ENCODE measurements around the gene CREB3L1. TPM values are rescaled to one million over a fixed set of nuclear protein-coding genes. Genes with fewer than 3 reads are reported as not detected.

CREB3L1 gene
- polyA plus RNA-seq, 1 experiment: 39.4 TPM

DNA sequence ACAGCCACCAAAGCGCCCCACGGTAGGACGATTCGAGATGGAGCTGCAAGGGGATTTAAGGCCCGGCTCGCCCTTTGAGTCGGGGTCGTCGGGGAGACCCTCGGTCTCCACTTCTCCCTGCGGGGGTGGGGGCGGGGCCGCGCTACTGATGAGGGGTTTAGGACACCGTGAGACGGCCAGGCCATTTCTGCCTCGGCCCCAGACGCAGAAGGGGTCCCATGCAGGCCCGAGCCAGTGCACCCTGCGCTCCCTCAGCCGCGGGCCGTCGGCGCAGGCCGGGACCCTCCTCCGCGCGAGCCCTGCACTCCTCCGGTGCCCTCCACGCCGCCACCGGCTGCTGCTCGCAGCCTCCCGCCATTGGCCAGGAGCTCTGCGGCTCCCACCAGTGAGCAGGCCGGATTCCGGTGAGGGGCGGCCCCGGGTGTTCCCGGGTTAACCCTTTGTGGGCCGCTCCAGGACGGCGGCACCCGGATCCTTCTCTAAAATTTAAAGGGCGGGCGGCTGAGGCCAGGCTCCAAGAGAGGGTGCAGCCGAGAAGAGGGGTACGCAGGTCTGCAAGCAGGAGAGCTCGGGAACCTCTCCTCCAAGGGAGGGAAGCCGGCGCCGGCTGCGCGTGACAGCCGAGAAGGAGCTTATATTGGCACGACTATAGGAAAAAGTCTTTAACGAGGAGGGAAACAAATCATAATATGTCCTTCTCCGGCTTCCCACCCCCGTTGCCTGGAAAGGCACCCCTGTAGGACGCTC lies 18.0 kb downstream of the CREB3L1 start:
- H3K4me3 ChIP-seq (ENCODE audit: low read depth, low read length): peak overlapping the region; percentile 51
- peaks cover 13% of the 10 kb centered on the region for H3K36me3 ChIP-seq (ENCODE audit: control insufficient read depth, insufficient read depth, low read length)
- DNase-seq (ENCODE audit: low read depth): no peak
- POLR2A ChIA-PET: interaction anchor here (1.5 kb wide), 1 partner anchor 57 kb away, joined by 5 read pairs; no protein-coding TSS in a partner anchor
- CTCF ChIA-PET: interaction anchor here (0.7 to 6.7 kb wide), 10 partner anchors 10 to 1119 kb away, joined by 3 to 115 read pairs (median 8); partner anchors contain the start of gene CREB3L1
- TF ChIP-seq CTCF (IDR thresholded peaks at IDR 0.05; ENCODE audit: insufficient read depth, low read depth, low read length): no peak
- H3K27me3 ChIP-seq (ENCODE audit: control insufficient read depth, insufficient read depth, low read length): no peaks in the 10 kb centered on the region

- peak overlapping the region; percentile 51 for H3K4me3 ChIP-seq (ENCODE audit: low read depth, low read length)
- POLR2A ChIA-PET: interaction anchor here (1.5 kb wide), 1 partner anchor 58 kb away, joined by 5 read pairs; no protein-coding TSS in a partner anchor
- H3K27me3 ChIP-seq (ENCODE audit: control insufficient read depth, insufficient read depth, low read length): no peaks in the 10 kb centered on the region
- CTCF ChIA-PET: interaction anchor here (0.6 to 6.7 kb wide), 9 partner anchors 10 to 1118 kb away, joined by 3 to 115 read pairs (median 11); partner anchors contain the start of gene CREB3L1
- TF ChIP-seq CTCF (IDR thresholded peaks at IDR 0.05; ENCODE audit: insufficient read depth, low read depth, low read length): no peak
- H3K36me3 ChIP-seq (ENCODE audit: control insufficient read depth, insufficient read depth, low read length): peaks cover 13% of the 10 kb centered on the region
- DNase-seq (ENCODE audit: low read depth): no peak
Measured at GRCh38 chr11:46296059-46296527, 18.6 kb downstream of the CREB3L1 start.

- no peak for DNase-seq (ENCODE audit: low read depth)
- POLR2A ChIA-PET: interaction anchor here (0.5 kb wide), 1 partner anchor 391 kb away, joined by 3 read pairs; no protein-coding TSS in a partner anchor
Measured at GRCh38 chr11:46296528-46297448, 19.3 kb downstream of the CREB3L1 start.

GRCh38 chr11:46298699-46299433 lies 21.4 kb downstream of the CREB3L1 start:
- ChIA-PET POLR2A (interaction anchor here (0.6 to 0.7 kb wide), 2 partner anchors 8 to 182 kb away, joined by 4 read pairs; no protein-coding TSS in a partner anchor), CTCF (interaction anchor here (1.4 to 6.7 kb wide), 5 partner anchors 12 to 58 kb away, joined by 4 to 115 read pairs (median 71); partner anchors contain the start of gene CREB3L1)
- Histone ChIP-seq H3K36me3 (ENCODE audit: control insufficient read depth, insufficient read depth, low read length) (peaks cover 12% of the 10 kb centered on the region), H3K4me3 (ENCODE audit: low read depth, low read length) (no peak overlapping the region), H3K27me3 (ENCODE audit: control insufficient read depth, insufficient read depth, low read length) (no peaks in the 10 kb centered on the region)
- TF ChIP-seq CTCF (IDR thresholded peaks at IDR 0.05; ENCODE audit: insufficient read depth, low read depth, low read length): no peak
- DNase-seq (ENCODE audit: low read depth): peak; percentile 58

More at GRCh38 chr11:46296528-46297448, 19.3 kb downstream of the CREB3L1 start:
- CTCF ChIA-PET: interaction anchor here (0.6 to 6.7 kb wide), 9 partner anchors 12 to 1117 kb away, joined by 3 to 115 read pairs (median 11); partner anchors contain the start of gene CREB3L1
- peaks cover 13% of the 10 kb centered on the region for H3K36me3 ChIP-seq (ENCODE audit: control insufficient read depth, insufficient read depth, low read length)
- no peaks in the 10 kb centered on the region for H3K27me3 ChIP-seq (ENCODE audit: control insufficient read depth, insufficient read depth, low read length)
- H3K4me3 ChIP-seq (ENCODE audit: low read depth, low read length): peak overlapping the region; percentile 51; the same call in 1 of the 2 replicates
- peak; percentile 82 for TF ChIP-seq CTCF (IDR thresholded peaks at IDR 0.05; ENCODE audit: insufficient read depth, low read depth, low read length)
